Caki2 (cell line): ENCODE results near the gene WNT3. TPM values are rescaled to one million over a fixed set of nuclear protein-coding genes. Genes with fewer than 3 reads are reported as not detected.

Source experiments
- DNase-seq: peaks from one replicate; pipeline ENCODE4 v3.0.0-alpha.2; 2015; ENCODE audit warnings: low read depth
- in situ Hi-C: cut with HindIII; loops from 2 replicates; pipeline ENCODE4 v1.10.0; 2016; ENCODE audit warnings: low sequenced_read_pairs, low pct_unique_long_range_greater_than_20kb, mixed read lengths
- total RNA-seq: library from RNA; depleted of rRNA; stranded (reverse); fragments of >200 nt; shearing (Covaris generic); gene quantifications from 2 replicates; pipeline ENCODE4 v1.2.3, GENCODE V29; 2014; ENCODE audit warnings: low replicate concordance

WNT3 gene
- total RNA-seq, 1 experiment from 2014 or later, result 4.0 TPM

GRCh38 chr17:46818929-46819859 lies 702 bp upstream of the WNT3 start:
- in situ Hi-C loops, result no loop called here
- no peak for DNase-seq

GRCh38 chr17:46817901-46818209 lies 637 bp downstream of the WNT3 start:
- in situ Hi-C loops, result no loop called here
- DNase-seq, result no peak

GRCh38 chr17:46817151-46817900 lies 1.2 kb downstream of the WNT3 start:
- in situ Hi-C loops, result no loop called here
- no peak for DNase-seq

GRCh38 chr17:46815474-46816353 lies 2.8 kb downstream of the WNT3 start:
- DNase-seq, result no peak
- in situ Hi-C loops, result no loop called here

- in situ Hi-C loops, result no loop called here
- DNase-seq, result no peak
These were observed 4.0 kb downstream of the WNT3 start for GRCh38 chr17:46814446-46814845.

GRCh38 chr17:46813920-46814319 lies 4.6 kb downstream of the WNT3 start:
- no peak for DNase-seq
- in situ Hi-C loops, result no loop called here

GRCh38 chr17:46812624-46813318 lies 5.7 kb downstream of the WNT3 start:
- no peak for DNase-seq
- in situ Hi-C loops, result no loop called here

GRCh38 chr17:46811978-46812583 lies 6.4 kb downstream of the WNT3 start:
- in situ Hi-C loops, result no loop called here
- DNase-seq, result peak; percentile 8

- no peak for DNase-seq
- in situ Hi-C loops, result no loop called here
These were observed 7.7 kb downstream of the WNT3 start for GRCh38 chr17:46810837-46811236.

GRCh38 chr17:46809110-46809571 lies 9.4 kb downstream of the WNT3 start:
- no peak for DNase-seq
- in situ Hi-C loops, result no loop called here

- no peak for DNase-seq
- in situ Hi-C loops, result no loop called here
These were observed 12.7 kb downstream of the WNT3 start for GRCh38 chr17:46805771-46806170.

- in situ Hi-C loops, result no loop called here
- no peak for DNase-seq
These were observed 14.9 kb downstream of the WNT3 start for GRCh38 chr17:46803544-46803943.

GRCh38 chr17:46802800-46803199 lies 15.7 kb downstream of the WNT3 start:
- in situ Hi-C loops, result no loop called here
- no peak for DNase-seq

- in situ Hi-C loops, result no loop called here
These were observed 17.9 kb downstream of the WNT3 start for GRCh38 chr17:46800573-46800972.

GRCh38 chr17:46796956-46797530 lies 21.4 kb downstream of the WNT3 start:
- in situ Hi-C loops, result no loop called here
- DNase-seq, result no peak

More at GRCh38 chr17:46800573-46800972, 17.9 kb downstream of the WNT3 start:
- no peak for DNase-seq

GRCh38 chr17:46796524-46796923 lies 22.0 kb downstream of the WNT3 start:
- DNase-seq, result no peak
- in situ Hi-C loops, result no loop called here

- no peak for DNase-seq
- in situ Hi-C loops, result no loop called here
These were observed 22.4 kb downstream of the WNT3 start for GRCh38 chr17:46796084-46796483.
